HG03342 (cell line): ENCODE results near the gene GNG4.
"Not testable (repeated sequence)": the region's sequence is repeated elsewhere in the genome, so short reads cannot be mapped to it uniquely, and the experiment has no call there.

Experiments used
- ATAC-seq: cut with Tn5 transposase; IDR thresholded peaks from one replicate; pipeline ENCODE4 v1.9.1; 2021; ENCODE audit warnings: mild to moderate bottlenecking, moderate library complexity; ENCODE audit not compliant: unreplicated experiment

The GNG4 gene

GRCh38 chr1:235628316-235629005, 21.1 kb downstream of the GNG4 start:
- ATAC-seq: no peak

- no peak for ATAC-seq
These were observed 23.8 kb downstream of the GNG4 start for GRCh38 chr1:235625831-235626230.

- ATAC-seq: no peak
These were observed 24.2 kb downstream of the GNG4 start for GRCh38 chr1:235625340-235625739.

- no peak for ATAC-seq
These were observed 24.8 kb downstream of the GNG4 start for GRCh38 chr1:235624721-235625333.

- no peak for ATAC-seq
These were observed 26.4 kb downstream of the GNG4 start for GRCh38 chr1:235622936-235623779.

GRCh38 chr1:235619149-235619548, 30.4 kb downstream of the GNG4 start:
- not testable (repeated sequence) for ATAC-seq

GRCh38 chr1:235617808-235618207, 31.8 kb downstream of the GNG4 start:
- ATAC-seq: no peak

- ATAC-seq: no peak
These were observed 32.4 kb downstream of the GNG4 start for GRCh38 chr1:235617140-235617539.

- ATAC-seq: no peak
These were observed 35.1 kb downstream of the GNG4 start for GRCh38 chr1:235614442-235614954.

GRCh38 chr1:235613602-235614001, 36.0 kb downstream of the GNG4 start:
- no peak for ATAC-seq

GRCh38 chr1:235612761-235613160, 36.8 kb downstream of the GNG4 start:
- no peak for ATAC-seq

- ATAC-seq: no peak
These were observed 39.4 kb downstream of the GNG4 start for GRCh38 chr1:235610157-235610556.

- ATAC-seq: no peak
These were observed 41.3 kb downstream of the GNG4 start for GRCh38 chr1:235608278-235608677.

GRCh38 chr1:235607284-235607683, 42.3 kb downstream of the GNG4 start:
- no peak for ATAC-seq

- ATAC-seq: no peak
These were observed 48.5 kb downstream of the GNG4 start for GRCh38 chr1:235601104-235601503.

- ATAC-seq: no peak
These were observed 50.0 kb downstream of the GNG4 start for GRCh38 chr1:235599536-235599935.

- no peak for ATAC-seq
These were observed 51.6 kb downstream of the GNG4 start for GRCh38 chr1:235597867-235598553.

GRCh38 chr1:235595079-235595478, 54.5 kb downstream of the GNG4 start:
- no peak for ATAC-seq

GRCh38 chr1:235594281-235594895, 55.2 kb downstream of the GNG4 start:
- ATAC-seq: not testable (repeated sequence)

- no peak for ATAC-seq
These were observed 60.6 kb downstream of the GNG4 start for GRCh38 chr1:235588916-235589515.
